LNCAP (cell line): Measurements from ENCODE around the gene PLEKHO2.

ENCODE experiments used
- TF ChIP-seq, protein P1 (sequence below): fragments of 450-650 bp; IDR thresholded peaks from 2 replicates; pipeline ENCODE4 v1.5.1; 2017; ENCODE audit warnings: mild to moderate bottlenecking

The PLEKHO2 gene

DNA sequence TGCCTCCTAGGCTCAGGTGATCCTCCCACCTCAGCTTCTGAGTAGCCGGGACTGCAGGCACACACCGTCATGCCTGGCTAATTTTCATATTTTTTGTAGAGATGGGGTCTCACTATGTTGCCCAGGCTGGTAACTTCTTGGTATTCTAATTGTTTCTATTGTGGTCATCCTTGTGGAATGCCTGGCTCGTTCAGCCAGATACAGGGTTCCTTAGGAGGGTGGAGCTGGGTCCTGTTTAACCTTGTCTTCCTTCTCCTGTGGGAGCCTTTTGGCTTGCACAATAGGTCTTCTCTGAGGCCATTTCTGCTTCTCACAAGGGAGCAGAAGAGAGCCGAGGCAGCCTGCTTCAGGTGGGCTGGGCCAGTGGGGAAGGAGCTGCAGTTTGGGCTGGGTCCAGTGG lies 15.7 kb downstream of the PLEKHO2 start:
- TF ChIP-seq, protein P1, sequence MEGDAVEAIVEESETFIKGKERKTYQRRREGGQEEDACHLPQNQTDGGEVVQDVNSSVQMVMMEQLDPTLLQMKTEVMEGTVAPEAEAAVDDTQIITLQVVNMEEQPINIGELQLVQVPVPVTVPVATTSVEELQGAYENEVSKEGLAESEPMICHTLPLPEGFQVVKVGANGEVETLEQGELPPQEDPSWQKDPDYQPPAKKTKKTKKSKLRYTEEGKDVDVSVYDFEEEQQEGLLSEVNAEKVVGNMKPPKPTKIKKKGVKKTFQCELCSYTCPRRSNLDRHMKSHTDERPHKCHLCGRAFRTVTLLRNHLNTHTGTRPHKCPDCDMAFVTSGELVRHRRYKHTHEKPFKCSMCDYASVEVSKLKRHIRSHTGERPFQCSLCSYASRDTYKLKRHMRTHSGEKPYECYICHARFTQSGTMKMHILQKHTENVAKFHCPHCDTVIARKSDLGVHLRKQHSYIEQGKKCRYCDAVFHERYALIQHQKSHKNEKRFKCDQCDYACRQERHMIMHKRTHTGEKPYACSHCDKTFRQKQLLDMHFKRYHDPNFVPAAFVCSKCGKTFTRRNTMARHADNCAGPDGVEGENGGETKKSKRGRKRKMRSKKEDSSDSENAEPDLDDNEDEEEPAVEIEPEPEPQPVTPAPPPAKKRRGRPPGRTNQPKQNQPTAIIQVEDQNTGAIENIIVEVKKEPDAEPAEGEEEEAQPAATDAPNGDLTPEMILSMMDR, result no peak

DNA sequence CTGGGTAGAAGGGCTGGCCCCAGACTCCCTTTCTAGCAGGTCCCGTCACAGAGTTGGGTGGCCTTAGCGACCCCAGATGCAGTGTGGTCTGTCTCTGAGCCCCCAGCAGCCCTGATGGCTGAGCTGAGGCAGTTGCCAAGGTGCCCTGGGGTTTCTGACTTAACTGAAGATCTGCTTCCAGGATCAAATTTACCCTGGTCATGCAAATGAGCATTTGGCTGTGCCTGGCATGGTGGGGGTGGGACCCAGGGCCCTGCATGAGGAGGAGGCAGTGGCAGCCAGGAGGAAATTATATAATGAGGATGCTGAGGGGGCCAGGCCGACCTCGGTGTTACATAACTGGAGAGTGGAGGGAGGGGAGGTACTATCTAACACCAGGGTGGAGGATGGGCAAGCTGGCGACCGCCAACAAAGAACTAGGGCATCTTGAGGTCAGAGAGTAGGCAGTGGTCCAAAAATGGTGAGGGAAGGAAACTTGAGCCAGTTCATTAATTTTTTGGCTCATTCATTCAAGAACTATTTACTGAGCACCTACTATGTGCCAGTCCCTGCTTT lies 16.4 kb downstream of the PLEKHO2 start:
- TF ChIP-seq, protein P1, result no peak

DNA sequence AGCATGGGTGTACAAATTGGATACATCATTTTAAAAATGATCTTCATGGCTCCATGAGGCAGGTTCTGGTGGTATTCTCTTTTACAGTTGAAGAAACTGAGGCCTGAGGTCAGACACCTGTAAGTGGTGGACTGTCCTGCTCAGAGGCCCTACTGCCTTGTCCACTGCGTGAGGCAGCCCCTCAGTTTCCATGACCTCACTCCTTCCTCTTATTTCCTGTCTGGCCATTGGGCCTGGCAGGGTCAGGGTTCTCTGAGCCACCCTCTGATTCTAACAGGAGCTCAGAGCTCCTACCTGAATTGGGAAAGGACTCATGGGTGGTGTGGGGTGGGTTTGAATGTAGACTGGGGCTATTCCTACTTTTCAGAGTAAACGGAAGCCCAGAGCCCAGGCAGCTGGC lies 17.5 kb downstream of the PLEKHO2 start:
- TF ChIP-seq, protein P1, result no peak

DNA sequence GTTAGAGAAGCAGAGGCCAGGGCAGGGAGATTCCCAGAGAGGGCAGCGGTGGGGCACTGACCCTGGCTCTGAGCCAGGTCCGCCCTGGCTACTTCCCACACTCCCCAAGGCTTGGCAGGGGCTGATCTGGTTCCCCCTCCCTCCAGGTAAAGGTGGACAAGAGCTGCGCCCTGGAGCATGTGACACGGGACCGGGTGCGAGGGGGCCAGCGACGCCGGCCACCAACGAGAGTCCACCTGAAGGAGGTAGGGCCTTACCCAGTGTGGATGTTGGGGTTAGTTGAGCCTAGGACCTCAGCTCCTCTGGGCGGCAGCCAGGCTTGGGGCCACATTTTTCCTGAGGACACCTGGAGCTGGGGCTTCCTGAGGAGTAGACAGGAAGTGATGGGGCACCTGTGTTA lies 19.6 kb downstream of the PLEKHO2 start:
- TF ChIP-seq, protein P1, result no peak

DNA sequence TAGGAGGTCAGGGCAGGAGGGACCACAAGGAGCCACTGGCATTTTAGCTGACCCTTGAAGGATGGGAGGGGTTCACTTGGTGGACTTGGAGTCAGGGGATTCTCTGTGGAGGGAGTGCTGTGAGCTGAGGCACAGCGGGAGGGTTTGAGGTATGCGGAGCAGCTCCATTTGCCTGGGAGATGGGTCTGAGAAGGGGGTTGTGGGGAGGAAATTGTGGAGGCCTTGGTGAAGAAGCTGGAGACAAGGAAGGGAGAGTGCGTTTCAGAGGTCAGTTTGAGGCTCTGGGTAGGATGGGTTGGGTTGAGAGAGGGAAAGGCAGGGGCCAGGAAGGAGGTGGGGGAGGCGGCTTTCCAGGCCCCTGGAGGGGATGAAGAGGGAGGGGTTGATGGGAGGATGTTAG lies 20.2 kb downstream of the PLEKHO2 start:
- TF ChIP-seq, protein P1, result no peak

DNA sequence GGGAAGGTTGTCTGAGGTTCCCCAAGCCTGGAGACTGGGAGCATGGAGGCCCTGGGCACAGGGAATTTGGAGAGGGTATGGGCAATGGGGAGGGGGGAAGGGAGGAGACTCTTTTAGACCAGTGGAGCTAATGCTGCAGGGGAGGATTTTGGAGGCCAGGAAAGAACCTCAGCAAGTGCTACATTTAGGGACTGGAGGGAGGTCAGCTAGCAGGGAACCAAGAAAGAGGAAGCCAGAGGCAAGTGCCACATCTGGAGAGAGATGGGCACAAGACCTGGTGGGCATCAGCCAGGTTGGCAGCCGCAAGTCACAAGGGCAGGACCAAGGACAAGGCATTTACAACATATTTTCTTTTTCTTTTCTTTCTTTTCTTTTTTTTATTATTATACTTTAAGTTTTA lies 20.7 kb downstream of the PLEKHO2 start:
- TF ChIP-seq, protein P1, result no peak

DNA sequence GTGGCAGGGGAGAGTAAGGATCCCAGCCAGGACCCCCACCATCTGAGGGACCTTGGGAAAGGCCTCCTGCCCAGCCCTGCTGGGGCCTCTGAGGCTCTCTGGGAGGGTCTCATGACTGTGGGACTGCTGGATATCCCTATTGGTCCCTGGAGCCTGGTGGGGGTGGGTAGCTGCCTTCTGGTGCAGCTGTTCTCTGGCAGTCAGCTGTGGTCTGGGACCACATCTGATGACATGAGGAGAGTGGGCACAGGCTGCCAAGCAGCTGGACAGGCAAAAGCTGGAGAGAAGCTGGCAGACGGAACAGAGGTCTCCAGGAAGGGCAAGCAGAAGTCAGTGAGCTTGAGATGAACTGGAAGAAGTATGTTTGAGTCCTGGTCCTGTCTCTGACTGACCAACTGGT lies 22.4 kb downstream of the PLEKHO2 start:
- TF ChIP-seq, protein P1, result no peak
